Ovary (tissue), 3 donors: ENCODE data around the gene FMN1.

Experiments
- CTCF ChIP-seq, 3 donors: fragments of 450-650 bp in 2 of 3; fragments of 200-600 bp in 1 of 3; IDR thresholded peaks; one replicate each; pipeline versions ENCODE4 v1.5.1 to v1.8.0; 2016 to 2022; ENCODE audit warnings: antibody characterized with exemption in 3 of 3, mild to moderate bottlenecking in 1 of 3
- POLR2A ChIP-seq: fragments of 450-650 bp; IDR thresholded peaks from one replicate; pipeline ENCODE4 v1.6.1; 2017; ENCODE audit warnings: antibody characterized with exemption, mild to moderate bottlenecking, moderate library complexity
- donor health status: DM: no; HTN: no; CAD: no.

- TF ChIP-seq CTCF (IDR thresholded peaks at IDR 0.05): no peak
- TF ChIP-seq POLR2A: no peak
Observed at GRCh38 chr15:32851572-32851971, 342.9 kb downstream of the FMN1 start.
